Thyroid gland (tissue), 4 donors: Measurements from ENCODE around the gene B3GAT1.

Experiments
- POLR2A ChIP-seq, 2 donors: fragments of 450-650 bp; IDR thresholded peaks; one replicate each; pipeline ENCODE4 v1.6.1; 2017; ENCODE audit warnings: antibody characterized with exemption in 2 of 2, mild to moderate bottlenecking in 2 of 2, moderate library complexity in 1 of 2
- TF ChIP-seq, protein P1 (sequence below), 6 experiments: fragments of 200-600 bp in 3 of 6; fragments of 450-650 bp in 3 of 6; sonication (generic) in 3 of 6; IDR thresholded peaks; one replicate each; pipeline ENCODE4 v1.5.1; 2016 to 2019; ENCODE audit warnings: antibody characterized with exemption in 6 of 6, mild to moderate bottlenecking in 2 of 6, inconsistent platforms in 1 of 6, moderate library complexity in 1 of 6

GRCh38 chr11:134355656-134356055 is 56.4 kb downstream of the B3GAT1 start:
- TF ChIP-seq, protein P1, sequence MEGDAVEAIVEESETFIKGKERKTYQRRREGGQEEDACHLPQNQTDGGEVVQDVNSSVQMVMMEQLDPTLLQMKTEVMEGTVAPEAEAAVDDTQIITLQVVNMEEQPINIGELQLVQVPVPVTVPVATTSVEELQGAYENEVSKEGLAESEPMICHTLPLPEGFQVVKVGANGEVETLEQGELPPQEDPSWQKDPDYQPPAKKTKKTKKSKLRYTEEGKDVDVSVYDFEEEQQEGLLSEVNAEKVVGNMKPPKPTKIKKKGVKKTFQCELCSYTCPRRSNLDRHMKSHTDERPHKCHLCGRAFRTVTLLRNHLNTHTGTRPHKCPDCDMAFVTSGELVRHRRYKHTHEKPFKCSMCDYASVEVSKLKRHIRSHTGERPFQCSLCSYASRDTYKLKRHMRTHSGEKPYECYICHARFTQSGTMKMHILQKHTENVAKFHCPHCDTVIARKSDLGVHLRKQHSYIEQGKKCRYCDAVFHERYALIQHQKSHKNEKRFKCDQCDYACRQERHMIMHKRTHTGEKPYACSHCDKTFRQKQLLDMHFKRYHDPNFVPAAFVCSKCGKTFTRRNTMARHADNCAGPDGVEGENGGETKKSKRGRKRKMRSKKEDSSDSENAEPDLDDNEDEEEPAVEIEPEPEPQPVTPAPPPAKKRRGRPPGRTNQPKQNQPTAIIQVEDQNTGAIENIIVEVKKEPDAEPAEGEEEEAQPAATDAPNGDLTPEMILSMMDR (IDR thresholded peaks at IDR 0.05), result no peak
- no peak for TF ChIP-seq POLR2A (IDR thresholded peaks at IDR 0.05)
